HG02973 (cell line): ENCODE data around the gene PDE7B.

Experiments
- ATAC-seq: cut with Tn5 transposase; IDR thresholded peaks from one replicate; pipeline ENCODE4 v1.9.1; 2021; ENCODE audit warnings: moderate library complexity; ENCODE audit not compliant: unreplicated experiment

PDE7B gene

GRCh38 chr6:135884136-135884535 is 32.6 kb downstream of the PDE7B start:
- ATAC-seq, result no peak

- no peak for ATAC-seq
These were observed 35.6 kb downstream of the PDE7B start for GRCh38 chr6:135887069-135887468.

- ATAC-seq, result no peak
These were observed 37.3 kb downstream of the PDE7B start for GRCh38 chr6:135888818-135889217.

- ATAC-seq, result no peak
These were observed 39.4 kb downstream of the PDE7B start for GRCh38 chr6:135890876-135891275.

- no peak for ATAC-seq
These were observed 40.2 kb downstream of the PDE7B start for GRCh38 chr6:135891710-135892109.

GRCh38 chr6:135895231-135895911 is 43.9 kb downstream of the PDE7B start:
- ATAC-seq, result no peak

- no peak for ATAC-seq
These were observed 45.6 kb downstream of the PDE7B start for GRCh38 chr6:135897087-135897486.

- no peak for ATAC-seq
These were observed 50.4 kb downstream of the PDE7B start for GRCh38 chr6:135901774-135902524.

GRCh38 chr6:135902756-135903331 is 51.3 kb downstream of the PDE7B start:
- ATAC-seq, result no peak

- no peak for ATAC-seq
These were observed 53.2 kb downstream of the PDE7B start for GRCh38 chr6:135904666-135905065.

- ATAC-seq, result no peak
These were observed 54.3 kb downstream of the PDE7B start for GRCh38 chr6:135905604-135906300.

- ATAC-seq, result no peak
These were observed 55.0 kb downstream of the PDE7B start for GRCh38 chr6:135906542-135906941.

- ATAC-seq, result no peak
These were observed 55.5 kb downstream of the PDE7B start for GRCh38 chr6:135906972-135907465.

- peak; percentile 78 for ATAC-seq
These were observed 58.4 kb downstream of the PDE7B start for GRCh38 chr6:135909737-135910387.

GRCh38 chr6:135910790-135911618 is 59.5 kb downstream of the PDE7B start:
- ATAC-seq, result no peak

- ATAC-seq, result no peak
These were observed 62.3 kb downstream of the PDE7B start for GRCh38 chr6:135913785-135914184.

- ATAC-seq, result no peak
These were observed 67.5 kb downstream of the PDE7B start for GRCh38 chr6:135919026-135919425.

GRCh38 chr6:135920689-135921088 is 69.2 kb downstream of the PDE7B start:
- ATAC-seq, result no peak

GRCh38 chr6:135921188-135921587 is 69.7 kb downstream of the PDE7B start:
- ATAC-seq, result no peak

GRCh38 chr6:135922174-135922573 is 70.7 kb downstream of the PDE7B start:
- no peak for ATAC-seq
